HG03175 (cell line): Measurements from ENCODE around the gene ACOT7.
"Not testable (repeated sequence)": the region's sequence is repeated elsewhere in the genome, so short reads cannot be mapped to it uniquely, and the experiment has no call there.

Source experiments
- ATAC-seq: cut with Tn5 transposase; IDR thresholded peaks from one replicate; pipeline ENCODE4 v1.9.1; 2021; ENCODE audit warnings: mild to moderate bottlenecking, moderate library complexity; ENCODE audit not compliant: unreplicated experiment

ACOT7 gene

GRCh38 chr1:6401673-6402072, 8.1 kb upstream of the ACOT7 start:
- ATAC-seq = no peak

GRCh38 chr1:6399294-6399693, 5.7 kb upstream of the ACOT7 start:
- ATAC-seq = no peak

DNA sequence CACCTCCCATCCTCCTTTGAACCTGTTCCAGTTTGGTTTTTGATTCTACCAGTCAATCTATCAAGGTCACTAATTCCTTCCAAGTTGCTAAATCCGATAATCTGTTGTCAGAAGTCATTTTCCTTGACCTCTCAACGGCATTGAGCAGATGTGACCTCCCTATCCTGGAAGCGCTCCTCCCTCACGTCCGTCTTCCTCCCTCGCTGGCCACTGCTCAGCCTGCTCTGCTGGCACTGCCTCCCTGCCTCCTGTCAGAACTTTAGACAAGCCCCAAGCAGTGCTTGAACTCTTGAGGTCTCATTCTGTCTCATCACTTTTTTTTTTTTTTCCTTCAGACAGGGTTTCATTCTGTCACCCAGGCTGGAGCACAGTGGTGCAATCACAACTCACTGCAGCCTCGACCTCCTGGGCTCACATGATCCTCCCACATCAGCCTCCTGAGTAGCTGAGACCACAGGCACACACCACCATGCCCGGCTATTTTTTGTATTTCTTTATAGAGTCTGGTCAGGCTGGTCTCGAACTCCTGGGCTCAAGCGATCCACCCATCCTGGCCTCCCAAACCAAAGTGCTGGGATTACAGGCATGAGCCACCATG, 4.4 kb upstream of the ACOT7 start:
- no peak for ATAC-seq

DNA sequence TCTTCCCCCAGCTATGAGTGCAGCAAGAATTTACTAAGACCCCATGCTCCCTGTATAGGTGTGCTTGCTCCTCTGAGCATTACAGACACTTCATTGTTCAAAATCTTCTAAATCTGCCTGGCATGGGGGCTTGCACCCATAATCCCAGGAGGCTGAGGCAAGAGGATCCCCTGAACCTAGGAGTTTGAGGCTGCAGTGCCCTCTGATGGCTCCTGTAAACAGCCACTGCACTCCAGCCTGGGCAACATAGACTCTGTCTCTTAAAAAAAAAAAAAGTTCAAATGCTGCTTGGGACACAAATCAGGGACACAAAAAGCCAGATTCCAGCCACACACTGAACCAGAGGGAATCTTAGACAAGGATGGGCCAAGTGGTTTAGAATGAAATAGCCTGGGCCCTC, 3.4 kb upstream of the ACOT7 start:
- ATAC-seq = no peak

- ATAC-seq = not testable (repeated sequence)
Observed at GRCh38 chr1:6395781-6396244, 2.2 kb upstream of the ACOT7 start.

GRCh38 chr1:6395130-6395529, 1.6 kb upstream of the ACOT7 start:
- not testable (repeated sequence) for ATAC-seq

GRCh38 chr1:6392809-6393399, 663 bp downstream of the ACOT7 start:
- ATAC-seq = peak; percentile 7

GRCh38 chr1:6391951-6392808, 1.4 kb downstream of the ACOT7 start:
- peak; percentile 0 for ATAC-seq

GRCh38 chr1:6389971-6390370, 3.6 kb downstream of the ACOT7 start:
- no peak for ATAC-seq

DNA sequence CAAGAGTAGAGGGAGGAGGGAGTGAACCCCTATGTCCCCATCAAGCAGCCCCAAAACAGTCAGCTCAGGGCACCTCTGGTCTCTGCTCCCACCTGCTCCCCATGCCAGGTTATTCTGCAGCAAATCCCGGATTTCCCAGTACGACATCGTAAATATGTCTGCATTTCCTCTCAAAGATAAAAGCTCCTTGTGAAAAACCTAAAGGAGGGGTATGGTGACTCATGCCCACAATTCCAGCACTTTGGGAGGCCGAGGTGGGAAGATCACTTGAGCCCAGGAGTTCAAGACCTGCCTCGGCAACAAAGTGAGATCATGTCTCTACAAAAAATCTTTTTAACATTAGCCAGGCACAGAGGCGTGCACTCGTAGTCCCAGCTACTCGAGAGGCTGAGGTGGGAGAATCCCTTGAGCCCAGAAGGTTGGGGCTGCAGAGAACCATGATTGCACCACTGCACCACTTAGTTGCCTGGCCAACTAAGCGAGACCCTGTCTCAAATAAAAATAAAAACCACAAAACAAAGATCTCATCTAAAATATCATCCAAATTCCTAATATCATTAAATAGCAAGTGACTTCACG, 7.1 kb downstream of the ACOT7 start:
- no peak for ATAC-seq

- ATAC-seq = no peak
Observed at GRCh38 chr1:6385488-6386191, 7.9 kb downstream of the ACOT7 start.

DNA sequence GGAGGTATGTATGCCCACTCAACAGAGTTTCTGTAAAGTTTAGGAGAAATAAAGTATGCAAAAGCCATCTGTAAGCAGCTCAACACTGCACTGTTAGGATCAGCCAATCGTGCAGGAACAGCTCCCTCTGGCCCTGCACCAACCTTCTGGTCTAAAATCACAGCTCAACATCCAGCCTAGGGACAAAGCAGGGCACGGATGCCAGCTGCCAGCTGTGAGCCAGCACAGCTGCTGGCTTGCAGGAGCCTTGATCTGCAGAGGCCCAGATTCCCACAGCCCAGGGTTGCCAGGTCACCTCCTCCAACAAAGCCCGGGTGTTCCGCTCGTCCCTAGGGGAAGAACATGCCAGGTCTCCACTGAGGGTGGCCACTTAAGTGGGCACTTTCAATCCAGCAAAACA, 8.6 kb downstream of the ACOT7 start:
- ATAC-seq = no peak

- no peak for ATAC-seq
Observed at GRCh38 chr1:6384135-6384534, 9.4 kb downstream of the ACOT7 start.

GRCh38 chr1:6380037-6380436, 13.5 kb downstream of the ACOT7 start:
- ATAC-seq = no peak

DNA sequence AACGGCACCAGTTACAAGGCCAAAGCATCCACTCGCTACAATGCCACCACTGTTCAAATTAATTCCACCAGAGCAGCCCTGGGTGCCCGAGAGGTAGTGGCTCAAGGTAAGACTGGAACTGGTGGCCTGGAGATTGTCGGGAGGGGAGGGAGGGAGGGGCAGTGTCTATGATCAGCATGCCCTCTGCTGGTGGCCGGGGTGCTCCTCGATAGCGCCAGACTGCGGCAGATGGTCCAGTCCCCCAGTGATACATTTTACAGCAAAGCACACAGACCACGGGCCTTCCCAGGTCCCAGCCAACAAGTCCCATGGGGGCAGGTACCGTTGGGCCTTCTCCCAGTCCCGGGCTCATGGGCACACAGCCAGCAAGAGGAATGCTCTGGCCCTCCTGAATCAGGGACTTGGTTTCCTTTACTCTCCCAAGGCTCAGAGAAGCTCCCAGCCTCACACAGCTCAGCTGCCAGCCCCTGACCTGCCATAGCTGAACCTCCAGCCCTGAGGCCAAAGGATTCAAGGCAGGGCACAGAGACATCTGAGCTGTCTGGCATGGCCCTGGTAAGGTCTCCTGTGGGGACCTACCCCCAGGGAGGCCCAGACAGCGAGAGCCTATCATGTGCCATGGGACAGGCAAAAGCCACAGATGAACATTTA, 15.3 kb downstream of the ACOT7 start:
- ATAC-seq = no peak

- ATAC-seq = no peak
Observed at GRCh38 chr1:6373961-6374720, 19.4 kb downstream of the ACOT7 start.

GRCh38 chr1:6372236-6372635, 21.3 kb downstream of the ACOT7 start:
- not testable (repeated sequence) for ATAC-seq

- no peak for ATAC-seq
Observed at GRCh38 chr1:6370006-6370405, 23.6 kb downstream of the ACOT7 start.

DNA sequence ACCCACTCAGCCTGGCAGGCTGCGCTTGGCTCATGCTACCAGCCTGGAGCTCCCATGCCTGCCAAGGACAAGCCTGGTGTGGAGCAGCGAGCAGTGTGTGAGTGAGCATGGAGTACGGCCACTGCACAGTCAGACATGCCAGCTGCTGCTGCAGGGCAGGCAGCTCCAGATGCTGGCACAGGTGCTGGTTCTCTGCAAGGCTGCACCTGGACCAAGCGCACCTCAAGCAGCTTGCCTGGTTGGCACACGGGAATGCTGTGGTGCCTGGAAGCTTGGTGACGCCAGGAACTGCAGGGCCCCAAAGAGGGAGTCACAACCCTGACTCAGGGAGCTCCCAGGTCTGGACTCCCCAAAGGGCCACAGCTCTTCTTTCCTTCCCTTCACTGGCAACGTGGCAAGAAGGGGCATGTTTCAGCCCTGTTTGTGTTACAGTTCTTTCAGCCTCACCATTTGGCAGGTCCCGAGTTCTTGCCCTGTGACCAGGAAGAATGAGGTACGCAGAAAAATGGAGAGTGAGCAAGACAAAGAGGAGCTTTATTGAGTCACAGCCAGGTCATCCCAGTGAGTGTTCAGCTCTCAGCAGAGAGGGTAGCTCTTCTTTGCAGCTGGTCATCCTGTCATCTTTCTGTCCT, 26.1 kb downstream of the ACOT7 start:
- no peak for ATAC-seq
